Stimulated activated CD4-positive, alpha-beta T cell treated with anti-CD3 and anti-CD28 coated beads, Interleukin-15, amount 100 ng/mL, for 1 hour (primary cell): ENCODE data around the gene CD2AP.

Experiments
- DNase-seq, 2 donors: peaks; one replicate each; pipeline ENCODE4 v3.0.0-alpha.2; 2020; ENCODE audit warnings: low read depth in 1 of 2, low spot score in 1 of 2

CD2AP gene

GRCh38 chr6:47672816-47673215, 195.2 kb downstream of the CD2AP start:
- DNase-seq = no peak

- no peak for DNase-seq
These were observed 197.1 kb downstream of the CD2AP start for GRCh38 chr6:47674673-47675072.
